ENCODE data around the gene ZNF33B. TPM values are rescaled to one million over a fixed set of nuclear protein-coding genes. Genes with fewer than 3 reads are reported as not detected.
A peak's percentile ranks its signal among the peaks of the same experiment; 100 is the strongest.

The ZNF33B gene
- polyA plus RNA-seq, 4 donors = 8.7 to 50.9 (median 16.1) TPM

- H3K36me3 ChIP-seq (ENCODE audit: control insufficient read depth in 3 of 3, insufficient read depth in 2 of 3, low read depth in 1 of 3, low read length in 3 of 3) = peaks cover 3 to 15% (median 11%) of the 10 kb centered on the region in 3 donors
- FAIRE-seq = no peak
Measured at GRCh38 chr10:42598249-42598873, 40.0 kb downstream of the ZNF33B start.

GRCh38 chr10:42596196-42596595 lies 42.2 kb downstream of the ZNF33B start:
- Histone ChIP-seq H3K36me3 (ENCODE audit: control insufficient read depth in 3 of 3, insufficient read depth in 2 of 3, low read depth in 1 of 3, low read length in 3 of 3) (peaks cover under 1 to 29% (median 3%) of the 10 kb centered on the region in 3 donors), H3K27me3 (ENCODE audit: control insufficient read depth in 3 of 3, insufficient read depth in 3 of 3, low read length in 3 of 3) (no peaks in the 10 kb centered on the region), H3K27ac (ENCODE audit: low read depth in 1 of 3, low read length in 2 of 3) (no peak overlapping the region), H3K9me3 (ENCODE audit: control insufficient read depth in 2 of 2, insufficient read depth in 1 of 2, low read depth in 1 of 2, low read length in 1 of 2) (peaks cover 0 to 23% of the 10 kb centered on the region in 2 donors), H3K4me3 (ENCODE audit: low read depth in 1 of 3, low read length in 3 of 3) (no peak overlapping the region), H3K4me1 (ENCODE audit: control insufficient read depth in 3 of 3, insufficient read depth in 2 of 3, low read depth in 1 of 3, low read length in 2 of 3) (no peaks in the 10 kb centered on the region)
- DNase-seq (no peak), FAIRE-seq (peak; percentile 47)

More at GRCh38 chr10:42598249-42598873, 40.0 kb downstream of the ZNF33B start:
- peaks cover 0 to 30% of the 10 kb centered on the region in 2 donors for H3K9me3 ChIP-seq (ENCODE audit: control insufficient read depth in 2 of 2, insufficient read depth in 1 of 2, low read depth in 1 of 2, low read length in 1 of 2)
- H3K4me1 ChIP-seq (ENCODE audit: control insufficient read depth in 3 of 3, insufficient read depth in 2 of 3, low read depth in 1 of 3, low read length in 2 of 3) = no peaks in the 10 kb centered on the region
- H3K27ac ChIP-seq (ENCODE audit: low read depth in 1 of 3, low read length in 2 of 3) = no peak overlapping the region
- no peaks in the 10 kb centered on the region for H3K27me3 ChIP-seq (ENCODE audit: control insufficient read depth in 3 of 3, insufficient read depth in 3 of 3, low read length in 3 of 3)
- no peak for DNase-seq
- H3K4me3 ChIP-seq (ENCODE audit: low read depth in 1 of 3, low read length in 3 of 3) = no peak overlapping the region
- WGBS, 3 donors = 94 to 98% (median 97%) methylated on average over 4 of the region's 4 CpGs

- no peak overlapping the region for H3K4me3 ChIP-seq (ENCODE audit: low read depth in 1 of 3, low read length in 3 of 3)
- DNase-seq (no peak), FAIRE-seq (no peak)
- peaks cover 0 to 30% of the 10 kb centered on the region in 2 donors for H3K9me3 ChIP-seq (ENCODE audit: control insufficient read depth in 2 of 2, insufficient read depth in 1 of 2, low read depth in 1 of 2, low read length in 1 of 2)
- peaks cover 3 to 32% (median 6%) of the 10 kb centered on the region in 3 donors for H3K36me3 ChIP-seq (ENCODE audit: control insufficient read depth in 3 of 3, insufficient read depth in 2 of 3, low read depth in 1 of 3, low read length in 3 of 3)
- no peaks in the 10 kb centered on the region for H3K27me3 ChIP-seq (ENCODE audit: control insufficient read depth in 3 of 3, insufficient read depth in 3 of 3, low read length in 3 of 3)
- WGBS, 3 donors = 72 to 82% (median 72%) methylated on average over 5 of the region's 5 CpGs
- no peak overlapping the region for H3K27ac ChIP-seq (ENCODE audit: low read depth in 1 of 3, low read length in 2 of 3)
- H3K4me1 ChIP-seq (ENCODE audit: control insufficient read depth in 3 of 3, insufficient read depth in 2 of 3, low read depth in 1 of 3, low read length in 2 of 3) = no peaks in the 10 kb centered on the region
Measured at GRCh38 chr10:42594246-42594650, 44.1 kb downstream of the ZNF33B start.

- Histone ChIP-seq H3K4me1 (ENCODE audit: control insufficient read depth in 3 of 3, insufficient read depth in 2 of 3, low read depth in 1 of 3, low read length in 2 of 3) (no peaks in the 10 kb centered on the region), H3K27ac (ENCODE audit: low read depth in 1 of 3, low read length in 2 of 3) (no peak overlapping the region), H3K36me3 (ENCODE audit: control insufficient read depth in 3 of 3, insufficient read depth in 2 of 3, low read depth in 1 of 3, low read length in 3 of 3) (peaks cover 3 to 32% (median 10%) of the 10 kb centered on the region in 3 donors), H3K9me3 (ENCODE audit: control insufficient read depth in 2 of 2, insufficient read depth in 1 of 2, low read depth in 1 of 2, low read length in 1 of 2) (peaks cover 0 to 32% of the 10 kb centered on the region in 2 donors), H3K27me3 (ENCODE audit: control insufficient read depth in 3 of 3, insufficient read depth in 3 of 3, low read length in 3 of 3) (no peaks in the 10 kb centered on the region), H3K4me3 (ENCODE audit: low read depth in 1 of 3, low read length in 3 of 3) (no peak overlapping the region)
- WGBS, 3 donors = 100% methylated on average over 1 of the region's 1 CpG
- FAIRE-seq (no peak), DNase-seq (peak in 1 of 2 donors; percentile 9)
Measured at GRCh38 chr10:42593284-42593683, 45.1 kb downstream of the ZNF33B start.

- no peaks in the 10 kb centered on the region for H3K4me1 ChIP-seq (ENCODE audit: control insufficient read depth in 3 of 3, insufficient read depth in 2 of 3, low read depth in 1 of 3, low read length in 2 of 3)
- DNase-seq (no peak), FAIRE-seq (no peak)
- H3K4me3 ChIP-seq (ENCODE audit: low read depth in 1 of 3, low read length in 3 of 3) = no peak overlapping the region
- H3K27ac ChIP-seq (ENCODE audit: low read depth in 1 of 3, low read length in 2 of 3) = no peak overlapping the region
- peaks cover 0 to 18% (median 5%) of the 10 kb centered on the region in 3 donors for H3K36me3 ChIP-seq (ENCODE audit: control insufficient read depth in 3 of 3, insufficient read depth in 2 of 3, low read depth in 1 of 3, low read length in 3 of 3)
- H3K9me3 ChIP-seq (ENCODE audit: control insufficient read depth in 2 of 2, insufficient read depth in 1 of 2, low read depth in 1 of 2, low read length in 1 of 2) = peaks cover 0 to 34% of the 10 kb centered on the region in 2 donors
- no peaks in the 10 kb centered on the region for H3K27me3 ChIP-seq (ENCODE audit: control insufficient read depth in 3 of 3, insufficient read depth in 3 of 3, low read length in 3 of 3)
- WGBS, 3 donors = 92 to 94% (median 93%) methylated on average over 5 of the region's 5 CpGs
Measured at GRCh38 chr10:42583828-42584227, 54.5 kb downstream of the ZNF33B start.

- FAIRE-seq (no peak), DNase-seq (no peak)
- no peaks in the 10 kb centered on the region for H3K27me3 ChIP-seq (ENCODE audit: control insufficient read depth in 3 of 3, insufficient read depth in 3 of 3, low read length in 3 of 3)
- 68 to 78% (median 74%) methylated on average over 7 of the region's 7 CpGs for WGBS, 3 donors
- no peak overlapping the region for H3K27ac ChIP-seq (ENCODE audit: low read depth in 1 of 3, low read length in 2 of 3)
- H3K36me3 ChIP-seq (ENCODE audit: control insufficient read depth in 3 of 3, insufficient read depth in 2 of 3, low read depth in 1 of 3, low read length in 3 of 3) = peaks cover 0 to 4% (median 0%) of the 10 kb centered on the region in 3 donors
- H3K9me3 ChIP-seq (ENCODE audit: control insufficient read depth in 2 of 2, insufficient read depth in 1 of 2, low read depth in 1 of 2, low read length in 1 of 2) = no peaks in the 10 kb centered on the region
- H3K4me1 ChIP-seq (ENCODE audit: control insufficient read depth in 3 of 3, insufficient read depth in 2 of 3, low read depth in 1 of 3, low read length in 2 of 3) = no peaks in the 10 kb centered on the region
- H3K4me3 ChIP-seq (ENCODE audit: low read depth in 1 of 3, low read length in 3 of 3) = no peak overlapping the region
Measured at GRCh38 chr10:42578019-42578418, 60.4 kb downstream of the ZNF33B start.

- Histone ChIP-seq H3K4me3 (ENCODE audit: low read depth in 1 of 3, low read length in 3 of 3) (no peak overlapping the region), H3K27ac (ENCODE audit: low read depth in 1 of 3, low read length in 2 of 3) (no peak overlapping the region), H3K27me3 (ENCODE audit: control insufficient read depth in 3 of 3, insufficient read depth in 3 of 3, low read length in 3 of 3) (no peaks in the 10 kb centered on the region), H3K36me3 (ENCODE audit: control insufficient read depth in 3 of 3, insufficient read depth in 2 of 3, low read depth in 1 of 3, low read length in 3 of 3) (no peaks in the 10 kb centered on the region), H3K4me1 (ENCODE audit: control insufficient read depth in 3 of 3, insufficient read depth in 2 of 3, low read depth in 1 of 3, low read length in 2 of 3) (no peaks in the 10 kb centered on the region), H3K9me3 (ENCODE audit: control insufficient read depth in 2 of 2, insufficient read depth in 1 of 2, low read depth in 1 of 2, low read length in 1 of 2) (no peaks in the 10 kb centered on the region)
- WGBS, 3 donors = 88 to 96% (median 91%) methylated on average over 4 of the region's 4 CpGs
- FAIRE-seq (no peak), DNase-seq (no peak)
Measured at GRCh38 chr10:42576338-42576737, 62.0 kb downstream of the ZNF33B start.

- Histone ChIP-seq H3K4me3 (ENCODE audit: low read depth in 1 of 3, low read length in 3 of 3) (no peak overlapping the region), H3K4me1 (ENCODE audit: control insufficient read depth in 3 of 3, insufficient read depth in 2 of 3, low read depth in 1 of 3, low read length in 2 of 3) (no peaks in the 10 kb centered on the region), H3K9me3 (ENCODE audit: control insufficient read depth in 2 of 2, insufficient read depth in 1 of 2, low read depth in 1 of 2, low read length in 1 of 2) (peaks cover 0 to 6% of the 10 kb centered on the region in 2 donors), H3K36me3 (ENCODE audit: control insufficient read depth in 3 of 3, insufficient read depth in 2 of 3, low read depth in 1 of 3, low read length in 3 of 3) (no peaks in the 10 kb centered on the region), H3K27ac (ENCODE audit: low read depth in 1 of 3, low read length in 2 of 3) (no peak overlapping the region), H3K27me3 (ENCODE audit: control insufficient read depth in 3 of 3, insufficient read depth in 3 of 3, low read length in 3 of 3) (no peaks in the 10 kb centered on the region)
- 72 to 86% (median 82%) methylated on average over 5 of the region's 5 CpGs for WGBS, 3 donors
- FAIRE-seq (no peak), DNase-seq (no peak)
Measured at GRCh38 chr10:42574336-42574735, 64.0 kb downstream of the ZNF33B start.

GRCh38 chr10:42556931-42557330 lies 81.4 kb downstream of the ZNF33B start:
- FAIRE-seq (no peak), DNase-seq (peak in 1 of 2 donors; percentile 9)
- 35 to 50% (median 43%) methylated on average over 5 of the region's 5 CpGs for WGBS, 3 donors
- Histone ChIP-seq H3K4me1 (ENCODE audit: control insufficient read depth in 3 of 3, insufficient read depth in 2 of 3, low read depth in 1 of 3, low read length in 2 of 3) (no peaks in the 10 kb centered on the region), H3K27ac (ENCODE audit: low read depth in 1 of 3, low read length in 2 of 3) (no peak overlapping the region), H3K9me3 (ENCODE audit: control insufficient read depth in 2 of 2, insufficient read depth in 1 of 2, low read depth in 1 of 2, low read length in 1 of 2) (no peaks in the 10 kb centered on the region), H3K36me3 (ENCODE audit: control insufficient read depth in 3 of 3, insufficient read depth in 2 of 3, low read depth in 1 of 3, low read length in 3 of 3) (no peaks in the 10 kb centered on the region), H3K4me3 (ENCODE audit: low read depth in 1 of 3, low read length in 3 of 3) (no peak overlapping the region), H3K27me3 (ENCODE audit: control insufficient read depth in 3 of 3, insufficient read depth in 3 of 3, low read length in 3 of 3) (no peaks in the 10 kb centered on the region)

Data from small intestine (tissue), 7 donors.